ENCODE results near the gene LRMDA. TPM values are rescaled to one million over a fixed set of nuclear protein-coding genes. Genes with fewer than 3 reads are reported as not detected.

LRMDA gene
- total and polyA plus RNA-seq, 2 of the 4 experiments (the other 2 are of a cell fraction): 0.07 TPM; not detected in 1

DNA sequence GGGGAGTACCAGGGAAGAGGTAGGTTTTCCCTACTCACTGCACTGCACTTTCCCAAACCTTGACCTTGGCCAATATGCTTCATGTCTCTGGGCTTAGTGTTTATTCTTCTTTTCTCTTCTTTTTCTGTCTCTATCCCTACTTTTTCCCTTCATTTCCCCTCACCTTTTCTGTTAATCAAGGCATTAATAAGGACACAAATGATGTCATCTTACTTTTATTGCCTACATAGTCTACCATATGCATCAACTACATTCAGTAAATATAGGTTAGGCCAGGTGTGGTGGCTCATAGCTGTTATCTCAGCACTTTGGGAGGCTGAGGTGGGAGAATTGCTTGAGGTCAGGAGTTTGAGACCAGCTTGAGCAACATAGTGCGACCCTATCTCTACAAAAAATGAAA lies 16.9 kb upstream of the LRMDA start:
- Histone ChIP-seq H3K4me2 (ENCODE audit: low read depth, low read length) (no peak overlapping the region), H3K9ac (ENCODE audit: low read depth, low read length) (no peak overlapping the region), H3K79me1 (ENCODE audit: low read depth in 1 of 2, low read length in 2 of 2) (no peaks in the 10 kb centered on the region), H3K56ac (ENCODE audit: extremely low read depth, insufficient read depth, low read length) (no peak overlapping the region), H4K20me1 (ENCODE audit: insufficient read depth, low read length) (no peaks in the 10 kb centered on the region), H3K27ac (ENCODE audit: insufficient read depth, low read length) (no peak overlapping the region), H2AK5ac (ENCODE audit: low read depth, low read length) (no peak overlapping the region), H3K36me3 (ENCODE audit: control insufficient read depth, insufficient read depth, low read length) (no peaks in the 10 kb centered on the region), H3K18ac (ENCODE audit: low read depth, low read length) (no peak overlapping the region), H2AK9ac (replicated peaks; ENCODE audit: low read depth, low read length, poor library complexity) (no peak overlapping the region), H2BK20ac (ENCODE audit: low read depth, low read length) (no peak overlapping the region), H4K5ac (ENCODE audit: low read depth, low read length) (no peak overlapping the region), H4K8ac (ENCODE audit: low read depth in 2 of 2, low read length in 2 of 2) (no peak overlapping the region), H3K9me3 (ENCODE audit: control insufficient read depth, insufficient read depth, low read length) (no peaks in the 10 kb centered on the region), H3K9me1 (ENCODE audit: insufficient read depth, low read length) (no peaks in the 10 kb centered on the region), H3K4me3 (ENCODE audit: insufficient read depth, low read depth, low read length) (no peak overlapping the region), H3K27me3 (ENCODE audit: control insufficient read depth, insufficient read depth, low read length) (peaks cover 33% of the 10 kb centered on the region), H3K14ac (replicated peaks; ENCODE audit: low read depth, low read length) (no peak overlapping the region), H2BK120ac (ENCODE audit: low read depth, low read length) (no peak overlapping the region), H2BK15ac (ENCODE audit: low read depth, low read length) (no peak overlapping the region), H2AFZ (replicated peaks; ENCODE audit: low read length, poor library complexity) (no peak overlapping the region), H3K4me1 (ENCODE audit: control insufficient read depth, insufficient read depth, low read length) (no peaks in the 10 kb centered on the region), H2BK5ac (ENCODE audit: low read depth, low read length, poor library complexity, severe bottlenecking) (no peak overlapping the region), H3K23ac (ENCODE audit: low read depth, low read length) (no peak overlapping the region), H4K91ac (ENCODE audit: insufficient read depth, low read depth, low read length) (no peak overlapping the region), H3K4ac (ENCODE audit: low read depth, low read length) (no peak overlapping the region)
- in situ Hi-C loops (cut with MboI; ENCODE audit: low sequenced_read_pairs): loop anchor here (25.0 kb wide), 3 partner anchors 623 to 1573 kb away; no protein-coding TSS in a partner anchor
- dilution Hi-C loops (cut with HindIII; ENCODE audit: low sequenced_read_pairs, unreplicated experiment): no loop called here
- ChIA-PET CTCF (interaction anchor here (0.6 kb wide), 1 partner anchor 168 kb away, joined by 3 read pairs; no protein-coding TSS in a partner anchor), POLR2A (ENCODE audit: unreplicated experiment) (no interaction called here)
- DNase-seq (no peak), ATAC-seq (ENCODE audit: low read depth) (no peak)
- no TSS peak for BruUV-seq (replicated peaks)
- intact Hi-C loops (cut with micrococcal nuclease): no loop called here
- WGBS, 2 experiments (ENCODE audit: extremely low coverage in 2 of 2, insufficient read length in 1 of 2): no CpG with 5 or more reads among the region's 1 CpG
- TF ChIP-seq MAZ (IDR thresholded peaks at IDR 0.05; ENCODE audit: borderline replicate concordance, low read depth, low read length): no peak
- no peak for TF ChIP-seq MXI1 (IDR thresholded peaks at IDR 0.05; ENCODE audit: borderline replicate concordance, low read depth, low read length)

Measured in IMR-90 (cell line).